ENCODE measurements around the gene RTN4R. TPM values are rescaled to one million over a fixed set of nuclear protein-coding genes. Genes with fewer than 3 reads are reported as not detected.

RTN4R gene
- total RNA-seq, 4 donors from 2014 or later, result 0.29 to 0.75 TPM; not detected in 2

DNA sequence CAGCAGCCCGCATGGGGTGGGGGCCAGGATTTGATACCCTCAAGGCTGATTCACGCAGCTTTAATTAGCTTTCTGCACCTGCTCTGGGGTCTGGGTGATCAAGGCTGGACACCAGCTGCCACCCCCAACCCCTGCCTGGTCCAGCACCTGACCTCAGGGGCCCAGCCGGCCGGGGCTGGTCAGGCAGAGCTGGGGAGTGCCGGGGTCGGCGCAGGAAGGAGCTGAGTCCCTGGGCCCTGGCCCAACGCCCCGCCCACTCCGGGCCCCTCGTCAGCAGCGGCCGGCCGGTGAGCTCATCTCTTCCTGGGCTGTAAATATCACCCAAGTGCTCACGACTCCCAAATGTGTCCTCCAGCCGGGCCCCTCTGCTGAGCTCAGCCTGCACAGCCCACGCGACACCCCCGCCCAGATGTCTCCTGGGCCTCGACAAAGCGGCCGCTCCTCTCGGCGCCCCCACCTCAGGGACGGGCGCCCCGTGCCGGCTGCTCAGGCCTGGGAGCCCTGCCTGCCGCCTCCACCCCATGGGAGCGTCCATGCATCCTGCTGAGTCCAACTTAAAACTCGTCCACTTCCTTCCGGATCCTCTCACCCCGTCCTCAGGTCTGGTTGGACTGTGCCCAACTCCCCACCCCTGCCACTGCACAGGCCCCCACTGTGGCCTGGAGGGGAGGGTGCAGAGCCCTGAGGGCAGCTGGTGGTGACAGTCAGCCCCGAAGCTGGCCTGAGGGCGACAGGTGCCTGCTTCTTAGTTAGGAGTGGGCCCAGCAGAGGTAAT, 29.0 kb downstream of the RTN4R start:
- no peaks in the 10 kb centered on the region for H3K27me3 ChIP-seq
- in situ Hi-C loops (cut with MboI; ENCODE audit: low sequenced_read_pairs in 4 of 4) (no loop called here), intact Hi-C loops (cut with DNase I; ENCODE audit: low total_unique reads) (no loop called here)
- H3K27ac ChIP-seq, result peak overlapping the region; percentile 41 to 65 (median 50)
- H3K4me1 ChIP-seq, result peaks cover 13 to 14% of the 10 kb centered on the region in 2 donors
- no peaks in the 10 kb centered on the region for H3K36me3 ChIP-seq
- DNase-seq (no peak), ATAC-seq (no peak)
- TF ChIP-seq POLR2A (IDR thresholded peaks at IDR 0.05), result no peak
- TF ChIP-seq, protein P1, sequence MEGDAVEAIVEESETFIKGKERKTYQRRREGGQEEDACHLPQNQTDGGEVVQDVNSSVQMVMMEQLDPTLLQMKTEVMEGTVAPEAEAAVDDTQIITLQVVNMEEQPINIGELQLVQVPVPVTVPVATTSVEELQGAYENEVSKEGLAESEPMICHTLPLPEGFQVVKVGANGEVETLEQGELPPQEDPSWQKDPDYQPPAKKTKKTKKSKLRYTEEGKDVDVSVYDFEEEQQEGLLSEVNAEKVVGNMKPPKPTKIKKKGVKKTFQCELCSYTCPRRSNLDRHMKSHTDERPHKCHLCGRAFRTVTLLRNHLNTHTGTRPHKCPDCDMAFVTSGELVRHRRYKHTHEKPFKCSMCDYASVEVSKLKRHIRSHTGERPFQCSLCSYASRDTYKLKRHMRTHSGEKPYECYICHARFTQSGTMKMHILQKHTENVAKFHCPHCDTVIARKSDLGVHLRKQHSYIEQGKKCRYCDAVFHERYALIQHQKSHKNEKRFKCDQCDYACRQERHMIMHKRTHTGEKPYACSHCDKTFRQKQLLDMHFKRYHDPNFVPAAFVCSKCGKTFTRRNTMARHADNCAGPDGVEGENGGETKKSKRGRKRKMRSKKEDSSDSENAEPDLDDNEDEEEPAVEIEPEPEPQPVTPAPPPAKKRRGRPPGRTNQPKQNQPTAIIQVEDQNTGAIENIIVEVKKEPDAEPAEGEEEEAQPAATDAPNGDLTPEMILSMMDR (IDR thresholded peaks at IDR 0.05 in 4 of 5, conservative IDR thresholded peaks at IDR 0.05 in 1 of 5), result no peak
- H3K9me3 ChIP-seq, result no peaks in the 10 kb centered on the region
- H3K4me3 ChIP-seq, result peak overlapping the region in 2 of 4 donors; percentile 7 to 8

DNA sequence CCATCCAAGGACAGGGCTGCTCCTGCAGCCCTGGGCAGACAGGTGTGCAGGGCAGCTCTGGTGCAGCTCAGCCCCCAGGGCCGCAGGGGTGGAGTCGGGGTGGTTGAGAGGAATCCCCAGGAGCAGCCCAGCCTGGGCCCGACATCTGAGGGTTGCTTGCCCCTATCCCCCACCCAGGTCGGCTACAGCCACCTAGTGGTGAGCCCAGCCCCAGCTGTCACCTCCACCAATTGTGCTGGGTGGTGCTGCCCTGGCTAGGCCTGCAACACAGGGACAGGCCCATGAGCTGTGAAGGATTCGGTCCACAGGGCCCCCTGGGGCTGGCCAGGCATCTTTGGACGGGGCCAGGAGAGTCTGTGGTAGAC, 29.6 kb downstream of the RTN4R start:
- no peak for TF ChIP-seq POLR2A (IDR thresholded peaks at IDR 0.05)
- TF ChIP-seq, protein P1 (IDR thresholded peaks at IDR 0.05 in 4 of 5, conservative IDR thresholded peaks at IDR 0.05 in 1 of 5), result peak; percentile 19 to 53 (median 40)
- intact Hi-C loops (cut with DNase I; ENCODE audit: low total_unique reads), result no loop called here
- in situ Hi-C loops (cut with MboI; ENCODE audit: low sequenced_read_pairs in 4 of 4), result no loop called here
- no peaks in the 10 kb centered on the region for H3K27me3 ChIP-seq
- ATAC-seq (no peak), DNase-seq (no peak)
- H3K27ac ChIP-seq, result peak overlapping the region; percentile 41 to 65 (median 50)
- peaks cover 13 to 14% of the 10 kb centered on the region in 2 donors for H3K4me1 ChIP-seq
- no peak overlapping the region for H3K4me3 ChIP-seq
- H3K36me3 ChIP-seq, result no peaks in the 10 kb centered on the region
- H3K9me3 ChIP-seq, result no peaks in the 10 kb centered on the region

GRCh38 chr22:20237480-20238440, 30.4 kb downstream of the RTN4R start:
- peak in 1 of 2 donors; percentile 20 for DNase-seq
- no peaks in the 10 kb centered on the region for H3K27me3 ChIP-seq
- TF ChIP-seq POLR2A (IDR thresholded peaks at IDR 0.05), result no peak
- TF ChIP-seq, protein P1 (IDR thresholded peaks at IDR 0.05 in 4 of 5, conservative IDR thresholded peaks at IDR 0.05 in 1 of 5), result no peak
- no peak for ATAC-seq
- H3K4me3 ChIP-seq, result no peak overlapping the region
- H3K36me3 ChIP-seq, result no peaks in the 10 kb centered on the region
- no peaks in the 10 kb centered on the region for H3K9me3 ChIP-seq
- intact Hi-C loops (cut with DNase I; ENCODE audit: low total_unique reads), result no loop called here
- H3K4me1 ChIP-seq, result peaks cover 13 to 14% of the 10 kb centered on the region in 2 donors
- no peak overlapping the region for H3K27ac ChIP-seq
- in situ Hi-C loops (cut with MboI; ENCODE audit: low sequenced_read_pairs in 4 of 4), result no loop called here

DNA sequence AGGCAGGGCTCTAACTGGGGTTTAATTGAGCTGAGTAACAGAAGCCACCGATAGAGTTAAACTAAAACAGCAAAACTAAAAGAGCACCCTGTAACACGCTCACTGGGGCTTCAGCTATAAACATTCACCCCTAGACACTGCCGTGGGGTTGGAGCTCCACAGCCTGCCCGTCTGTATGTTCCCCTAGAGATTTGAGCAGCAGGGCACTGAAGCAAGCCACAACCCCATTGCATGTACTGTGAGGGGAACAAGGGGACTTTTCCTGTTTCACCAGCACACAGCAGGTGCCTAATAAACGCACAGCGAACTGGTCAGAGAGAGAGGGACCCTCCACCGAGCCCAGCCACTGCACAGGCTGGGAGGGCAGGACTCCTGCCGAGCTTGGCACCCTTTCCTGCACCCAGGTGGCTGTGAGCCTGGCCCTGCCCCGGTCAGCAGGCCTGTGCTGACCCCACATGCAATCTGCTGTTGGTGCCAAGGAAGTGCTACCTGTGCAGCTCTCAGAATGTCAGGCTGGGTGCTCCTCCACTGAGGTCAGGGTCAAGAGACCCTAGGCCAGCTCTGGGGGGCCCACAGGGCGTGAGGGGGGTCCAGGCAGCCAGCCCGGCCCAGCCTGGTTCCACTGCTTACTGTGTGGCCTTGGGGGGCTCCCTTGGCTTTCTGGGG, 31.9 kb downstream of the RTN4R start:
- Histone ChIP-seq H3K36me3 (no peaks in the 10 kb centered on the region), H3K9me3 (no peaks in the 10 kb centered on the region), H3K4me3 (no peak overlapping the region), H3K4me1 (peaks cover 13 to 14% of the 10 kb centered on the region in 2 donors), H3K27me3 (no peaks in the 10 kb centered on the region), H3K27ac (no peak overlapping the region)
- in situ Hi-C loops (cut with MboI; ENCODE audit: low sequenced_read_pairs in 4 of 4) (no loop called here), intact Hi-C loops (cut with DNase I; ENCODE audit: low total_unique reads) (no loop called here)
- no peak for DNase-seq
- ATAC-seq, result no peak
- no peak for TF ChIP-seq POLR2A (IDR thresholded peaks at IDR 0.05)
- TF ChIP-seq, protein P1 (IDR thresholded peaks at IDR 0.05 in 4 of 5, conservative IDR thresholded peaks at IDR 0.05 in 1 of 5), result no peak
